ENCODE data around the gene HS6ST3. TPM values are rescaled to one million over a fixed set of nuclear protein-coding genes. Genes with fewer than 3 reads are reported as not detected.

The HS6ST3 gene
- total and polyA plus RNA-seq, 2 donors (not counting 3 experiments of a cell fraction or from before 2014, with no cell fraction given), result 0.03 to 0.15 TPM

- ChIA-PET CTCF (interaction anchor here (0.6 kb wide), 1 partner anchor 16 kb away, joined by 3 read pairs; no protein-coding TSS in a partner anchor), POLR2A (no interaction called here)
- DNase-seq (ENCODE audit: low read depth, low spot score) (no peak), FAIRE-seq (no peak)
- no peak overlapping the region for H3K4me3 ChIP-seq (replicated peaks in 1 of 3; ENCODE audit: insufficient read depth in 1 of 3, low read depth in 1 of 3, low read length in 3 of 3)
- no peaks in the 10 kb centered on the region for H3K79me2 ChIP-seq (ENCODE audit: control insufficient read depth, insufficient read depth, low read length)
- H3K9me1 ChIP-seq (replicated peaks; ENCODE audit: control insufficient read depth, extremely low read depth, insufficient read depth, low read length), result no peaks in the 10 kb centered on the region
- dilution Hi-C loops (cut with MboI; ENCODE audit: extremely low pct_ligation_motif_present, low sequenced_read_pairs) (no loop called here), intact Hi-C loops (cut with micrococcal nuclease) (no loop called here)
- no TSS peak for BruUV-seq (replicated peaks)
- H3K9ac ChIP-seq (replicated peaks; ENCODE audit: extremely low read depth, insufficient read depth, low read length), result no peak overlapping the region
- TF ChIP-seq GATA2 (IDR thresholded peaks at IDR 0.05; ENCODE audit: insufficient read depth, insufficient read length, low read depth, low read length) (no peak), MAX (IDR thresholded peaks at IDR 0.05; ENCODE audit: insufficient read depth, insufficient read length) (no peak), FOS (IDR thresholded peaks at IDR 0.05; ENCODE audit: borderline replicate concordance, insufficient read depth, low read length) (no peak), POLR2AphosphoS5 (IDR thresholded peaks at IDR 0.05; ENCODE audit: insufficient read depth, low read depth, low read length) (no peak), JUN (IDR thresholded peaks at IDR 0.05; ENCODE audit: borderline replicate concordance, insufficient read depth, insufficient read length, low read depth) (no peak), EZH2 (IDR thresholded peaks at IDR 0.05; ENCODE audit: borderline replicate concordance, low read depth, low read length, severe bottlenecking) (no peak), POLR2A (IDR thresholded peaks at IDR 0.05; ENCODE audit: low read depth, low read length) (no peak), CTCF (IDR thresholded peaks at IDR 0.05; ENCODE audit: extremely low read depth in 1 of 2, insufficient read depth in 1 of 2, low read depth in 1 of 2, low read length in 2 of 2) (no peak), MYC (IDR thresholded peaks at IDR 0.05; ENCODE audit: low read depth, low read length) (no peak)
- no peaks in the 10 kb centered on the region for H3K36me3 ChIP-seq (ENCODE audit: control insufficient read depth in 2 of 2, extremely low read depth in 1 of 2, insufficient read depth in 2 of 2, low read length in 2 of 2)
- H3K27me3 ChIP-seq (ENCODE audit: control insufficient read depth in 2 of 2, insufficient read depth in 2 of 2, low read length in 2 of 2), result no peaks in the 10 kb centered on the region
- no peak overlapping the region for H2AFZ ChIP-seq (ENCODE audit: low read depth, low read length)
- H3K9me3 ChIP-seq (replicated peaks; ENCODE audit: control insufficient read depth, insufficient read depth, low read length), result no peaks in the 10 kb centered on the region
- no peak overlapping the region for H3K4me2 ChIP-seq (ENCODE audit: insufficient read depth, low read length)
- H4K20me1 ChIP-seq (replicated peaks; ENCODE audit: control insufficient read depth, extremely low read depth, insufficient read depth, low read length), result no peaks in the 10 kb centered on the region
- no peak overlapping the region for H3K27ac ChIP-seq (ENCODE audit: insufficient read depth, low read depth, low read length)
- no peaks in the 10 kb centered on the region for H3K4me1 ChIP-seq (ENCODE audit: control insufficient read depth, extremely low read depth, insufficient read depth, low read length)
Observed at GRCh38 chr13:96551546-96551945, 461.6 kb downstream of the HS6ST3 start.

Data from endothelial cell of umbilical vein (primary cell).